Fibroblast of lung (primary cell): Measurements from ENCODE around the gene RMND5B.

Experiments used
- CTCF ChIP-seq, 2 donors: IDR thresholded peaks in 1 of 2; conservative IDR thresholded peaks in 1 of 2; 1 replicate in 1 of 2; 2 replicates in 1 of 2; pipeline ENCODE4 v1.5.1; 2011 to 2012; ENCODE audit warnings: low read length in 2 of 2, control low read depth in 1 of 2, inconsistent platforms in 1 of 2, low read depth in 1 of 2, mild to moderate bottlenecking in 1 of 2
- EZH2 ChIP-seq: IDR thresholded peaks from 2 replicates; pipeline ENCODE4 v1.5.1; 2012; ENCODE audit warnings: low read length, control low read depth, mild to moderate bottlenecking; ENCODE audit errors: missing control alignments

DNA sequence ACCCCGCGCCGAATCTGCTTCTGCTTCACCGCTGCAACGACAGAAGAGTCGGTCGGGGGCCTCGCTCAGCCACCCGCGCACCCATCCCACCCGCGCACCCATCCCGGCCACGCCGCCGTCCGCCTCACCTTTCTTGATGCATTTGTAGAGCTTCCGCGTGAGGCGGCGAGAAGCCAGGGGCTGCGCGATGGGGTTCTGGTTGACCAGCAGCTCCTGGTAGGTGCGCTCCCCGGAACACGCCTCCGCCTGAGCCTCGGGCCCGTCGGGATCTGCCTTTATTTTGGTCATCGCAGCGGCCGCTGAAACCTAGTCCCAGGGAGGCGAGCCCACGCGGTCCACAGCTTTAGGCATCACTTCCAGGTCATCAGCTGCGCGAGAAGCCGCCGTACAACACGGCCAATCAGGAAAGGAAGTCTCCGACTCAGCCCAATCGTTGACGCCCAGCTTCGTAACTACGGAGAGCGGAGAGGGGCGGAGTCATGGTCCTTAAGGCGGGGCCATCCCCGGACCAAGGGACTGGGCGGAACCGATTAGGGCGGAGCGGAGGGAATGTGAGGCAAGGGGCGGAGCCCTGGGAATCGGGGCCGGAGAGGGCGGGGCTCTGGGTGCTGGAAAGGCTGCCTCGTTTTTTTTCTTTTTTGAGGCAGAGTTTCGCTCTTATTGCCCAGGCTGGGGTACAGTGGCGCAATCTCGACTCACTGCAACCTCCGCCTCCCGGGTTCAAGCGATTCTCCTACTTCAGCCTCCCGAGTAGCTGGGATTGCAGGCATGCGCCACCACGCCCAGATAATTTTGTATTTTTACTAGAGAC lies 22.9 kb downstream of the RMND5B start, which contains the start of gene NHP2:
- TF ChIP-seq CTCF (conservative IDR thresholded peaks at IDR 0.05 in 1 of 2, IDR thresholded peaks at IDR 0.05 in 1 of 2; ENCODE audit: low read depth in 1 of 2, low read length in 2 of 2) (no peak), EZH2 (no peak)
